ENCODE measurements around the gene LYSMD2. TPM values are rescaled to one million over a fixed set of nuclear protein-coding genes. Genes with fewer than 3 reads are reported as not detected.

LYSMD2 gene
- total and polyA plus RNA-seq, 2 of the 8 experiments (the other 6 are each of a cell fraction or from before 2014, with no cell fraction given): 2.2 to 2.7 TPM

- CTCF ChIA-PET (ENCODE audit: partially characterized antibody): interaction anchor here (0.8 to 1.4 kb wide), 3 partner anchors 16 to 71 kb away, joined by 3 read pairs; partner anchors contain the start of gene LYSMD2
- H3K27me3 ChIP-seq (replicated peaks in 1 of 4; ENCODE audit: control insufficient read depth in 3 of 4, extremely low read depth in 1 of 4, insufficient read depth in 3 of 4, low read length in 3 of 4): no peaks in the 10 kb centered on the region
- FAIRE-seq: no peak
- TF ChIP-seq RAD21 (IDR thresholded peaks at IDR 0.05 in 1 of 2, conservative IDR thresholded peaks at IDR 0.05 in 1 of 2; ENCODE audit: low read depth in 2 of 2, low read length in 2 of 2) (no peak), HDAC2 (IDR thresholded peaks at IDR 0.05; ENCODE audit: borderline replicate concordance in 1 of 2, low read depth in 2 of 2, low read length in 2 of 2) (no peak), KDM4A (IDR thresholded peaks at IDR 0.05; ENCODE audit: low read depth, low read length, severe bottlenecking) (no peak), RXRA (IDR thresholded peaks at IDR 0.05; ENCODE audit: insufficient read depth, low read depth, low read length) (no peak), SP1 (IDR thresholded peaks at IDR 0.05; ENCODE audit: low read depth, low read length) (no peak), YY1 (IDR thresholded peaks at IDR 0.05; ENCODE audit: low read depth, low read length) (no peak), NRF1 (IDR thresholded peaks at IDR 0.05; ENCODE audit: low read depth, low read length) (no peak), SP2 (IDR thresholded peaks at IDR 0.05; ENCODE audit: low read length) (no peak), MAFK (IDR thresholded peaks at IDR 0.05; ENCODE audit: low read depth, low read length) (no peak), RFX5 (IDR thresholded peaks at IDR 0.05; ENCODE audit: borderline replicate concordance, low read depth, low read length) (no peak), RNF2 (IDR thresholded peaks at IDR 0.05; ENCODE audit: borderline replicate concordance, low read depth, low read length, missing control alignments, poor library complexity, severe bottlenecking) (no peak), TEAD4 (IDR thresholded peaks at IDR 0.05; ENCODE audit: low read depth, low read length) (no peak)
Measured at GRCh38 chr15:51721199-51721960, 16.1 kb downstream of the LYSMD2 start.

More at GRCh38 chr15:51721199-51721960, 16.1 kb downstream of the LYSMD2 start:
- no peak overlapping the region for H2BK5ac ChIP-seq (ENCODE audit: low read depth, low read length)
- DNase-seq (ENCODE audit: low read depth in 1 of 2, low spot score in 2 of 2): no peak
- H3K56ac ChIP-seq (replicated peaks; ENCODE audit: insufficient read length, low read depth, low read length): no peak overlapping the region
- H2AK5ac ChIP-seq (ENCODE audit: low read depth, low read length): no peak overlapping the region
- no peak overlapping the region for H2BK20ac ChIP-seq (ENCODE audit: low read length)
- no peaks in the 10 kb centered on the region for H3K23me2 ChIP-seq (ENCODE audit: low read depth, low read length)
- H2BK15ac ChIP-seq (ENCODE audit: low read length): no peak overlapping the region
- no peak overlapping the region for H4K5ac ChIP-seq (ENCODE audit: insufficient read length, low read depth, low read length)
- H3K9ac ChIP-seq (replicated peaks in 1 of 4; ENCODE audit: extremely low read depth in 1 of 4, low read depth in 3 of 4, low read length in 3 of 4): no peak overlapping the region
- H3K4me2 ChIP-seq (ENCODE audit: insufficient read depth in 1 of 2, low read depth in 2 of 2, low read length in 2 of 2): no peak overlapping the region
- H3K4ac ChIP-seq (replicated peaks; ENCODE audit: insufficient read length, low read depth, low read length): no peak overlapping the region
- H3K18ac ChIP-seq (ENCODE audit: extremely low read depth, low read length): no peak overlapping the region
- POLR2A ChIA-PET (ENCODE audit: partially characterized antibody): interaction anchor here (0.6 to 1.2 kb wide), 3 partner anchors 13 to 17 kb away, joined by 3 read pairs; partner anchors contain the start of gene LYSMD2
- H2BK120ac ChIP-seq (replicated peaks; ENCODE audit: low read depth, low read length): no peak overlapping the region
- H4K91ac ChIP-seq (replicated peaks; ENCODE audit: insufficient read length, low read length): no peak overlapping the region
- no peak overlapping the region for H3K23ac ChIP-seq (ENCODE audit: insufficient read length)
- H4K20me1 ChIP-seq (replicated peaks in 1 of 2; ENCODE audit: control insufficient read depth in 1 of 2, insufficient read depth in 2 of 2, low read length in 2 of 2): no peaks in the 10 kb centered on the region
- H3K9me3 ChIP-seq (ENCODE audit: insufficient read depth in 2 of 2, low read depth in 1 of 2, low read length in 1 of 2): no peaks in the 10 kb centered on the region
- H2AFZ ChIP-seq (ENCODE audit: low read length): no peak overlapping the region
- no peaks in the 10 kb centered on the region for H3K79me1 ChIP-seq (ENCODE audit: low read depth, low read length)
- no peak overlapping the region for H3K27ac ChIP-seq (ENCODE audit: low read depth, low read length)
- H3K4me3 ChIP-seq (ENCODE audit: extremely low read depth in 1 of 4, insufficient read depth in 2 of 4, low read depth in 3 of 4, low read length in 4 of 4): no peak overlapping the region
- H3K79me2 ChIP-seq (ENCODE audit: control insufficient read depth in 1 of 2, insufficient read depth in 2 of 2, low read length in 2 of 2): no peaks in the 10 kb centered on the region
- no peak overlapping the region for H2BK12ac ChIP-seq (ENCODE audit: low read depth, low read length)
- 88% methylated on average over 5 of the region's 5 CpGs; no CpG with 5 or more reads in 1 of the 2 experiments for WGBS, 2 experiments (ENCODE audit: extremely low coverage in 1 of 2, insufficient coverage in 1 of 2, insufficient read length in 1 of 2, insufficient replicate concordance in 2 of 2, low coverage in 1 of 2, low lambda C conversion rate in 2 of 2, missing lambda C conversion rate in 1 of 2)
- no peaks in the 10 kb centered on the region; a peak in 1 of 8 replicates for H3K36me3 ChIP-seq (ENCODE audit: control insufficient read depth in 2 of 4, insufficient read depth in 4 of 4, low read length in 3 of 4)
- peaks cover 0 to 3% (median under 1%) of the 10 kb centered on the region in 4 experiments; a peak in 1 of 7 replicates for H3K4me1 ChIP-seq (replicated peaks in 1 of 4; ENCODE audit: control insufficient read depth in 3 of 4, insufficient read depth in 4 of 4, low read length in 3 of 4)
- H3K14ac ChIP-seq (ENCODE audit: insufficient read length): no peak overlapping the region
- H4K8ac ChIP-seq (ENCODE audit: extremely low read depth, insufficient read depth, low read length): no peak overlapping the region

Data from H1 (cell line).